ENCODE measurements around the gene BIRC2.

The BIRC2 gene

GRCh38 chr11:102402548-102402947 is 55.5 kb downstream of the BIRC2 start:
- no peak for DNase-seq

DNA sequence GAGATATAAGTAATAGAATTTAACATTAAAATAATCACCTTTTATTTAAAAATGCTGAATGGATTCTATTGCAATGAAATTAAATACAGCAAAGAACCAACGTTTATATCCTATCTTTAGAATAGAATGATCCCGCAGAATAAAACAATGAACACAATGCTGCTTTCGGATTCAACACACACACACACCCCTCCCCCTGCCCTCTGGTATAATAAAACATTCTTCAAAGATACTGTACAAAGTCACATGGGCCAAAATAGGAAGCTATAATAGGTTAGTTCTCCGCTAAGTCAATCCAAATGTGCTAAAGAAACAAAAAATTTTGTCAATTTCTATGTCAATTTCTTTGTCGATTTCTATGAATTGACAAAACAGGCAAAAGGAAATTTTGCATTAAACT is 58.5 kb downstream of the BIRC2 start:
- DNase-seq = no peak

DNA sequence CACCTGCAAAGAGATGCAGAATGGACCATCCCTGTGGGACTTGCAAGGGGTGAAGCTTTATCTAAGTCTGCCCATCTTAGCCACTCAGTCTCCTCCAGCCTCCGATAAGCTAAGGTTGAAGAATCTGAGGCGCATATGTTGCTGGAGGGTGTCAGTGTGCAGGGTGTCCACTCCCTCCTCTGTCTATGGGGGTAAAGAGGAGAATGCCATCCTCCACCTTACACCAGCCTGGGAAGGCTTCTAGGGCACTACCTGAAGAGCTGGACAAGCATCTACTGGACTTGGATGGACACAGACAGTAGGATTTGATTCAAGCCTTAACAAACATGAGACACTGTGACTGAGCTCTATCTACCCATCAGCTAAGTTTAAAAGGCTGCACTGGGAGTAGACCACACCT is 59.1 kb downstream of the BIRC2 start:
- DNase-seq = no peak

GRCh38 chr11:102407901-102408300 is 60.9 kb downstream of the BIRC2 start:
- no peak for DNase-seq

DNA sequence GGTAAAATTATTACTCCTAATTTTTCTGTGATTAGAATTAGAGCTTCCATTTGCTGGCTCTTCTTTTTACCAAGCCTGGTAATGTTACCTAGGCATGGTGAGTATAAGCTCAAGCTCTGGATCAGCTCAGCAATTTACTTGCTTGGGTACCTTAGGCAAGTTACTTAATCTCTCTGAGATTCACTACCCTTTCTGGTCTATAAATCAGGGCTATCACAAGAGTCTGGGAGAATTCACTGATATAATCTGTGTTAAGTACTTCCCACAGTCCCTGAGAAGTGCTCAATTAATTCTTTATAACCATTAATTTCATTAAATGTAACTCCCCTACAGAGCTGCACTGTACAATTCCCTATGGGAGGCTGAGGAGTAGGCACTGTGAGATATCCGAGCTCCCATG is 61.3 kb downstream of the BIRC2 start:
- DNase-seq = no peak

DNA sequence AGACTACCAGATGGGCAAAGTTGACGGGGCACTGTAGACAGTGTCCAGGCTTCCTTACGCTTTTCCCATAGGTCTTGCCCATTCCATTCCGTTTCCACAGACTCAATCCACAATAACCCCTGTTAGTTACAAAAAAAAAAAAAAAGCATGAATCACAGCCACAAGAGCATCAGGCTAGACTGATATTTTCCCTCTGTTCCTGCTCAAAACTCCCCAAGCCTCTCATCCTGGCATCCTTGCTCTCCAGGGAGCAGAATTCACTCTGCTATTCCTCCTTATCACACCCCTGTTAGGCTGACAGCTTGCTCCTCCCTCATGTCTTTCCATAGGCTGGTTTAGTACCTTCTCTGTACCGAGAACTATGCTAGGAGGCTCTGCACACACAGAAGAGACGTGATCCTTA is 63.4 kb downstream of the BIRC2 start:
- no peak for DNase-seq

DNA sequence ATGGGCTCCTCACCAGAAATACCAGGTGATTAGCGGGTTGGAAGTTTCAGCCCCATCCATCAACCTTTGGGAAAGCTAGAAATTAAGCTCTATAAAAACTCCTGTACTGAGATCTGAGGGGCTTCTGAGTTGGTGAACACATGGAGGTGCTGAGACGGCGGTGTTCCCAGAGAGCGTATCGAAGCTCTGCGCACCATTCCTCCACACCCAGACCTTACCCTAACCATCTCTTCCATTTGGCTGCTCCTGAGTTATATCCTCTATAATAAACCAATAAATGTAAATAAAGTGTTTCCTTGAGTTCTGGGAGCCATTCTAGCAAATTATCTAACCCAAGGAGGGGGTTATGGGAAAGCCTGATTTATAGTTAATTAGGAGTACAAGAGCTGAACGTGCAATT is 64.1 kb downstream of the BIRC2 start:
- DNase-seq = no peak

GRCh38 chr11:102413497-102413896 is 66.5 kb downstream of the BIRC2 start:
- DNase-seq = no peak

- DNase-seq = no peak
Measured at GRCh38 chr11:102414559-102414958, 67.5 kb downstream of the BIRC2 start.

- peak in 1 of 5 donors; percentile 34 for DNase-seq
Measured at GRCh38 chr11:102415304-102415916, 68.4 kb downstream of the BIRC2 start.

- DNase-seq = peak in 1 of 5 donors; percentile 33
Measured at GRCh38 chr11:102416976-102417375, 70.0 kb downstream of the BIRC2 start.

- DNase-seq = no peak
Measured at GRCh38 chr11:102419181-102419580, 72.2 kb downstream of the BIRC2 start.

GRCh38 chr11:102420547-102420946 is 73.5 kb downstream of the BIRC2 start:
- DNase-seq = no peak

DNA sequence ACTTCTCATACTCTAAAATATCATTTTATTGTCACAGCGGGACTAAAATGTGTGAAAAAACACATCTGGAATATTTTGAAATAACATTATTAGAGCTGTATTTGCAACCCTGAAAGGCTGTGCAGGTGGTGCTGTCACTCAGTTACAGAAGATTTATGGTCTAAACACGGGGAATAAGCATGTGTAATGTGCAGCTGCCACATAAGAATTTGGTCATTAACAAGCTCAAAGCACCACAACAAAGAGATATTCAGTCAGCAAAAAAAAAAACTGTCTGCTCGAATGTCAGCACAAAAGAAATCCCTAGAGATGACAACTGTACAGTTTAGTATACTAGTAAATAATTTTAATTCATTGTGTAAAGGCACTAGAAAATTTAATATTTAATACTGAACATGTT is 74.2 kb downstream of the BIRC2 start:
- DNase-seq = no peak

DNA sequence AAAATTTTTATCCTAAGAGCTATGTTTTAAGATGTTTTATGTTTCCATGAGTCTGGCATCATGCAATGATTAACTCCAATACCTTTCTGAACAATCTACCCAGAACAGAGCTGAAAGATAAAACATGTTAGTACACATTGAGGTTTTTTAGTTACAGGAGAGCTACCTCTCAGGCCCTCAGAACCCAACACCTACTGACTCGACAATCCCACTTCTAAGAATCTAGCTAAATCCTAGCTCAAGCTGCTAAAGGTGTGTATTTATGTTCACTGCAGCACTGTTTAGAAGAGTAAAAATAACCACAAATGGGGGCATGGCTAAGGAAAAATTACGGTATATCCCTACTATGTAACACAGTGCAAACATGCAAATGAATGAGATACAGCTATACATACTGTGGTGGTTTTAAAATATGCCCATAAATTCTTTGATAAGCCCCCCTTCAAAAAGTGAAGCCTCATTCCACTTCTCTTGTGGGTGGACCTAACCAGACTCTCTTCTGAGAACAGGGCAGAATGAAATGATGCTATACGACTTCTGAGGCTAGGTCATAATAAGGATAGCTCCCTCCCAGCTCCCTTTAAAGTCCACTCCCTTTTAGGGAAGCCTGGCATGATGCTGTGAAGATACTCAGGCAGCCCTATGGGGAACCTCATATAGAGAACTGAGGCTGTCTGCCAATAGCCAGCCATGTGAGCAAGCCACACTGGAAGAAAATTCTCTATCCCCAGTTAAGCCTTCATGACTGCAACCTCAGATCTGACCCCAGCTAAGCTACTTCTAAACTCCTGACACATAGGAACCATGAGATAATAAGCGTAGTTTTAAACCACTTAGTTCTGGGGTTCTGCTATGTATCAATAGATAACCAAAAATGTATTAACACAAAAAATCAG is 76.1 kb downstream of the BIRC2 start:
- no peak for DNase-seq

GRCh38 chr11:102423936-102424335 is 76.9 kb downstream of the BIRC2 start:
- no peak for DNase-seq

DNA sequence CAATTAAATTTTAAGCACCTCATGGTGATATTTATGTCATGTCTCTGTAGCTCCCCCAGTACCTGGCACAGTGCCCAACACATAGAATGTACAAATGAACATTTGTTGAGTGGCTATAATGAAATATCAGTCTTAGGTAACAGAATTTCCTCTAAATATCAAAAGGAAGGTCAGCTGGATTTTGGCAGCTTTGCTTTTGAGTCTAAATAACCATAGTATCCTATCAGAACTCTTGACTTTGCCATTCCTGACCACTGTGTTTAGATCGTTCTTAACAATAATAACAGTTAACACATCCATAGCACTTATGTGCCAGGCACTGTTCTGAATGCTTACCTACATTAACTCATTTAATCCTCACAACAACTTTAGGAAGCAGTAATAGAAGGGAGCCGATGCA is 79.0 kb downstream of the BIRC2 start:
- no peak for DNase-seq

DNA sequence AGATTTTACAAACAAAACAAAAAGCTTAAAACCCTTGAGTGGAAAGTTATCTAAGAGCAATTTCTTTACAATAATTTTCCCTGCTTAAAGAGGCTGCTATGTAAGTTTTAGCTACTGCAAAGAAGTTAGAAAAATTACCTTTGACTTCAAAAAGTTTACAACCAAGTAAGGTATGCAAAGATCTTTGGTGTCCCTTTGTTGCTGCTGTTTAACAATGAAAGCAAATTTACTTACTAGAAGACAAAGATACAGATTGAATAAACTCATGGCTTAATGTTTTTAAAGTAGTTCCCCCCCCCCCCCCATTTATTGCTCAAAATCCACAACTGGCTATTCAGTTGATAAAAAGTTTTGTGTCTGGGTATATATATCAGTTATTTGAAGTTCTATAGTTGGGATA is 79.6 kb downstream of the BIRC2 start:
- DNase-seq = no peak

DNA sequence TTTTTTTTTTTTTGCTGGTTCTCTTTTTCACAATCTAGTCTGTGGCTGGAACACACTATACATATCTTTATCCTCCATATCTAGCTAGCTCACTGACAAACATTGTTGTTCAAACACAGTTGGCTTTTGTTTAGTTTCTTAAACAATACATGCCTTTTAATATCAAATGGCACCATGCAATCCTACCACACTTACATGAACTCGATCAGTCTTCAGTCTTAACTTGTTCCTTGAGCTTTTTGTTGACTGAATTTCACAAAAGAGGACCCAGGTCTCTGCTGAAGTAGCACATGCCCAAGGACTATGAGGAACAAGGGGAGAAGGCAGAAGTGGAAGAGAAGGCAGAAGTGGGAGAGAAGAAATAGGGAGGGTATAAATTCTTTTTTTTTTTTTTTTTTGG is 80.1 kb downstream of the BIRC2 start:
- no peak for DNase-seq
